PC-9 (cell line): ENCODE measurements around the gene MICA.

ENCODE experiments used
- EZH2 ChIP-seq: fragments of 200-600 bp; sonication (generic); IDR thresholded peaks from 2 replicates; pipeline ENCODE4 v1.8.0; 2017; ENCODE audit warnings: antibody characterized with exemption, low read depth
- TF ChIP-seq, protein P1 (sequence below): fragments of 200-600 bp; sonication (generic); conservative IDR thresholded peaks from 2 replicates; pipeline ENCODE4 v1.6.1; 2017; ENCODE audit warnings: mixed run types, antibody characterized with exemption, mild to moderate bottlenecking, moderate library complexity

DNA sequence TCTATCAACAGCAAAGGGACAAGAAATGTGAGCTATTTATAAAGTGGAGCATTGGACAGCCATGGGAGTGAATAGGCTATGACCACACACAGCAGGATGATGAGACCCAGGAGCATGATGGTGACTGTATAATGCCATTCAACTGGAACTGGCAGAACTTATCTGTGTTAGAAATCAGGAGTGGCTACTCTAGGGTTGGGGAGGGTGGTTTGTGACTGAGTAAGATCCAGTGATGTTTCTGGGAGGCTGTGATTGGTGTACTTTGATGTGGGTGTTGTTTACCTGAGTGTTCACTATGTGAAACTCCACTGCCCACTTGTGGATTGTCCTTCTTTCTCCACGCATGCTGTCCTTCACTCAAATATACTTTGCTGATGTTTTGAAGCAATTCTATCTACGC, 34.9 kb upstream of the MICA start:
- TF ChIP-seq, protein P1, sequence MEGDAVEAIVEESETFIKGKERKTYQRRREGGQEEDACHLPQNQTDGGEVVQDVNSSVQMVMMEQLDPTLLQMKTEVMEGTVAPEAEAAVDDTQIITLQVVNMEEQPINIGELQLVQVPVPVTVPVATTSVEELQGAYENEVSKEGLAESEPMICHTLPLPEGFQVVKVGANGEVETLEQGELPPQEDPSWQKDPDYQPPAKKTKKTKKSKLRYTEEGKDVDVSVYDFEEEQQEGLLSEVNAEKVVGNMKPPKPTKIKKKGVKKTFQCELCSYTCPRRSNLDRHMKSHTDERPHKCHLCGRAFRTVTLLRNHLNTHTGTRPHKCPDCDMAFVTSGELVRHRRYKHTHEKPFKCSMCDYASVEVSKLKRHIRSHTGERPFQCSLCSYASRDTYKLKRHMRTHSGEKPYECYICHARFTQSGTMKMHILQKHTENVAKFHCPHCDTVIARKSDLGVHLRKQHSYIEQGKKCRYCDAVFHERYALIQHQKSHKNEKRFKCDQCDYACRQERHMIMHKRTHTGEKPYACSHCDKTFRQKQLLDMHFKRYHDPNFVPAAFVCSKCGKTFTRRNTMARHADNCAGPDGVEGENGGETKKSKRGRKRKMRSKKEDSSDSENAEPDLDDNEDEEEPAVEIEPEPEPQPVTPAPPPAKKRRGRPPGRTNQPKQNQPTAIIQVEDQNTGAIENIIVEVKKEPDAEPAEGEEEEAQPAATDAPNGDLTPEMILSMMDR, result no peak
- no peak for TF ChIP-seq EZH2
